Peyer's patch (tissue), 4 donors: ENCODE measurements around the gene NOPCHAP1. TPM values are rescaled to one million over a fixed set of nuclear protein-coding genes. Genes with fewer than 3 reads are reported as not detected.
"Not testable (repeated sequence)": the region's sequence is repeated elsewhere in the genome, so short reads cannot be mapped to it uniquely, and the experiment has no call there.

Source experiments
- DNase-seq, 3 donors: peaks; one replicate each; pipeline ENCODE4 v3.0.0-alpha.2; 2017 to 2019
- H3K27ac ChIP-seq, 4 donors: fragments of 200-600 bp; sonication (generic); one replicate each; pipeline ENCODE4 v1.5.1; 2016 to 2019
- H3K27me3 ChIP-seq, 2 donors: fragments of 200-600 bp; sonication (generic); one replicate each; pipeline ENCODE4 v1.5.1; 2019
- H3K36me3 ChIP-seq, 3 donors: fragments of 200-600 bp; sonication (generic); one replicate each; pipeline ENCODE4 v1.5.1; 2016 to 2019
- H3K4me1 ChIP-seq, 4 donors: fragments of 200-600 bp; sonication (generic); one replicate each; pipeline ENCODE4 v1.5.1; 2016 to 2019
- H3K4me3 ChIP-seq, 4 donors: fragments of 200-600 bp; sonication (generic); 1 replicate in 3 of 4; 2 replicates in 1 of 4; pipeline ENCODE4 v1.5.1; 2016 to 2019; ENCODE audit warnings: mild to moderate bottlenecking in 1 of 4
- H3K9me3 ChIP-seq, 4 donors: fragments of 200-600 bp; sonication (generic); one replicate each; pipeline ENCODE4 v1.5.1; 2016 to 2019; ENCODE audit warnings: mild to moderate bottlenecking in 1 of 4
- CTCF ChIP-seq, 6 experiments: fragments of 450-650 bp in 4 of 6; fragments of 200-600 bp in 2 of 6; sonication (generic) in 1 of 6; IDR thresholded peaks; one replicate each; pipeline ENCODE4 v1.5.1; 2017 to 2019; ENCODE audit warnings: antibody characterized with exemption in 6 of 6, mild to moderate bottlenecking in 3 of 6, moderate library complexity in 1 of 6
- POLR2A ChIP-seq, 2 donors: fragments of 450-650 bp; IDR thresholded peaks; one replicate each; pipeline ENCODE4 v1.5.1; 2017; ENCODE audit warnings: antibody characterized with exemption in 2 of 2, mild to moderate bottlenecking in 2 of 2, moderate library complexity in 2 of 2
- total RNA-seq, 4 donors: library from RNA; depleted of rRNA; stranded (reverse); fragments of >200 nt; gene quantifications; one replicate each; pipeline ENCODE4 v1.1.0, GENCODE V29; 2016

NOPCHAP1 gene
- 1 to 10 TPM; 1.2 to 7.1 (median 5.1) TPM for total RNA-seq

DNA sequence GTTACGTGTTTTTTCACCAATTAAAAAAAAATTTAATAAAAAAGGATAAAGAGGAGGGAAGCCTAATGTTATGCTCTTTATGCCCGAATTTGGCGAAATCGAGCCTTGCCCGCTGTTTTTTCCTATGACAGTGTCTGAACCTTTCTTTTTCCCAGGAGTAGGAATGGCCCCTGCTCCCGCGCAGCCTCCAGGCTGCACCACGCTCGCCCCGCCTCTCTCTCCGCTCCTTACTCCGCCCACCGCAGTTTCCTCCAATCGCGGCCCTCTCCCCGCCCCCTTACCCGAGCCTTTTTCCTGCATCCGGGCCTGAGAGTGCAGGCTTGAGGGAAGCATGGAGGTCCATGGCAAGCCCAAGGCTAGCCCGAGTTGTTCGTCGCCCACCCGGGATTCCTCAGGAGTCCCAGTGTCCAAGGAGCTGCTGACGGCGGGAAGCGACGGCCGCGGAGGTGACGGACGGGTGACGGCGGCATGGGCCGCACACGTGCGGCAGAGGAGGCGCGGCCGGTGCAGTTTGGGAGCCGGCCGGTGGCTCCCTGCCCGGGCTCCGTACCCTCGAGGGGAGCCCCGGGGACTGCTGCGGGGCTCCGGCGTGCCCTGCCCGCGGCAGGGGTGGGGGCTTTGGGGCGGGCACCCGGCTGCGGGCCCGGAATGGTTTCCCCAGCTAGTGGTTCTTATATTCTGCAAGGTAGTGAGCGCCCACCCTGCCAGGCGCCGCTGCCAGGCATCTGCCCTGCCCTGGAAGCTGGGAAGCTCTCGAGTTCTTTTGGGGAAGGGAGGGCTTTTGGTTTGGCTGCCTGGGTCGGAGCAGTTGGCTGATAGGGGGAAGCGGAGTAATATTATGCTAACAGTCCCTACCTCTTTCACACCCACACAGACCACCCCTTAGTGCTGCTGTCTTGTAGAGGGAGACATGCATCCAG, at the start of gene NOPCHAP1:
Gene NOPCHAP1, plus strand, starts transcription at position 295 of the 920 bp plus-strand sequence. Its CDS starts 37 bp downstream, at position 332.
- DNase-seq: peak; percentile 92 to 96 (median 95)
- no peaks in the 10 kb centered on the region for H3K9me3 ChIP-seq
- no peaks in the 10 kb centered on the region for H3K27me3 ChIP-seq
- peaks cover 0 to 9% (median 1%) of the 10 kb centered on the region in 4 donors for H3K4me1 ChIP-seq
- no peaks in the 10 kb centered on the region for H3K36me3 ChIP-seq
- TF ChIP-seq POLR2A (IDR thresholded peaks at IDR 0.05) (peak; percentile 36 to 64), CTCF (IDR thresholded peaks at IDR 0.05) (no peak)
- H3K4me3 ChIP-seq: peak within 1 kb of the TSS; percentile 75 to 89 (median 83)
- H3K27ac ChIP-seq: peak within 1 kb of the TSS; percentile 55 to 83 (median 62)

DNA sequence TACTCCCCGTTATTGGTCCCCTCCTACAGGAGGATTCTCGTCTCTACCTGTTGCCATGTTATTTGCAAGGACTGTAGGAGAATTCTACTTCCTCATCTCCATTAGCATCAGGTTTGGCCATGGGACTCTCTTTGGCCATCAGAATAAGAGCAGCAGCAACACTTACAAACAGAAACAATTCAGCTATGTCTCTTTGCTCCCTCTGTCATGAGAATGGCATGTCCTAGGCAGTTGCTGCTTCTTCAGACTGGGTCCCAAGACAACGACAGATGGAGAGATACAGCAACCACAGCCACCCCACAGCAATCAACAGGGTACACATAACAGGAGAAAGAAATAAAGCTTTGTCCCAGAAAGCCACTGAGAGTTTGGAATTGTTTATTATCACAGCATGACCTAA, 47.7 kb upstream of the NOPCHAP1 start:
- Histone ChIP-seq H3K4me3 (no peak overlapping the region), H3K9me3 (no peaks in the 10 kb centered on the region), H3K36me3 (no peaks in the 10 kb centered on the region), H3K27ac (no peak overlapping the region), H3K27me3 (no peaks in the 10 kb centered on the region), H3K4me1 (no peaks in the 10 kb centered on the region)
- DNase-seq: no peak
- no peak for TF ChIP-seq POLR2A (IDR thresholded peaks at IDR 0.05)
- no peak for TF ChIP-seq CTCF (IDR thresholded peaks at IDR 0.05)

DNA sequence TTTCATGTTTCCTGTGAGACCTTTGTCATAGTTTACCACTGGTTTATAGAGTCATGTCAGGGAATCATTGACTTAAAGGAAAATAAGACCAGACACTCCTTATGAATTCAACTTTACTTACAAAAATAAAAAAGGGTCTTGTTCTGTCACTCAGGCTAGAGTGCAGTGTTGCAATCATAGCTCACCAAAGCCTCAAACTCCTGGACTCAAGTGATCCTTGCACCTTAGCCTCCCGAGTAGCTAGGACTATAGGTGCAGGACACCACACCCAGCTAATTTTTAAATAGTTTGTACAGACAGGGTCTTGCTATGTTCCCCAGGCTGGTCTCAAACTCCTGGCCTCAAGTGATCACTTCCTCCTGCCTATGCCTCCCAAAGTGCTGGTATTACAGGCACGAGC, 47.0 kb upstream of the NOPCHAP1 start:
- Histone ChIP-seq H3K36me3 (no peaks in the 10 kb centered on the region), H3K27me3 (no peaks in the 10 kb centered on the region), H3K27ac (no peak overlapping the region), H3K9me3 (no peaks in the 10 kb centered on the region), H3K4me3 (no peak overlapping the region), H3K4me1 (no peaks in the 10 kb centered on the region)
- no peak for TF ChIP-seq POLR2A (IDR thresholded peaks at IDR 0.05)
- TF ChIP-seq CTCF (IDR thresholded peaks at IDR 0.05): no peak
- DNase-seq: no peak

GRCh38 chr12:104941454-104941853, 44.7 kb upstream of the NOPCHAP1 start:
- H3K4me3 ChIP-seq: no peak overlapping the region
- no peak overlapping the region for H3K27ac ChIP-seq
- TF ChIP-seq POLR2A (IDR thresholded peaks at IDR 0.05) (no peak), CTCF (IDR thresholded peaks at IDR 0.05) (no peak)
- H3K4me1 ChIP-seq: no peaks in the 10 kb centered on the region
- H3K36me3 ChIP-seq: no peaks in the 10 kb centered on the region
- H3K9me3 ChIP-seq: no peaks in the 10 kb centered on the region
- no peaks in the 10 kb centered on the region for H3K27me3 ChIP-seq
- no peak for DNase-seq

DNA sequence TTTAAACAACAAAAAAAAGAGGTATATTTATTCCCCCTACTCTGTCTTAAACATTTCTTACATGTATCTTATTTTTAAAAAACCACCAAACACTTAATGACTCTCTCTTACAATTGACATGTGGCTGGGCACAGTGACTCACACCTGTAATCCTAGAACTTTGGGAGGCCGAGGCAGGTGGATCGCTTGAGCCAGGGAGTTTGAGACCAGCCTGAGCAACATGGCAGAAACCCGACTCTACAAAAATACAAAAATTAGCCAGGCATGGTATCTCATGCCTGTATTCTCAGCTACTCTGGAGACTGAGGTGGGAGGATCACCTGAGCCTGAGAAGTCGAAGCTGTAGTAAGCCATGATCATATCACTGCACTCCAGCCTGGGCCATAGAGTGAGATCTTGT, 44.0 kb upstream of the NOPCHAP1 start:
- no peak for DNase-seq
- no peaks in the 10 kb centered on the region for H3K36me3 ChIP-seq
- no peaks in the 10 kb centered on the region for H3K4me1 ChIP-seq
- H3K9me3 ChIP-seq: no peaks in the 10 kb centered on the region
- TF ChIP-seq CTCF (IDR thresholded peaks at IDR 0.05): no peak
- H3K27ac ChIP-seq: no peak overlapping the region
- H3K27me3 ChIP-seq: no peaks in the 10 kb centered on the region
- no peak overlapping the region for H3K4me3 ChIP-seq

- not testable (repeated sequence) for H3K4me1 ChIP-seq, H3K4me3 ChIP-seq, H3K36me3 ChIP-seq, DNase-seq, H3K9me3 ChIP-seq, H3K27me3 ChIP-seq
- peak overlapping the region in 1 of 4 donors; percentile 79 for H3K27ac ChIP-seq
Observed at GRCh38 chr12:104943401-104943800, 42.7 kb upstream of the NOPCHAP1 start.
